ENCODE results near the gene C19orf33.

The C19orf33 gene

DNA sequence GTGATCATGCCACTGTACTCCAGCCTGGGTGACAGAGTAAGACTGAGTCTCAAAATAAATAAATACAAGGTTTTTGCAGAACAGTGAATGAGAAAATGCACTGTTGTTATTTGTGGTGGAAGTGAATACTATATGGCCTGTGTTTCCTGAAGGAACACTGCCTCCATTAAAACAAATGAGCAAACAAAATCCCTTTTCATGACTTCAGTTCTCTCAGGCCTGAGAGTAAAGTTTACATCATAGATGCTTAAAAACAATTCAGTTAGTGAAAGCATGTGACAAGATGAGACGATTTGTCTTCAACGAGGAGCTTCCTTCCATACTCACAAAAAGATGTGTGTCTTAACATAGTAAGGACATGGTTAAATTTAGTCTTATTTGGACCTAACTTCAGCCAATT, 25.3 kb upstream of the C19orf33 start:
- in situ Hi-C loops (cut with HindIII; ENCODE audit: low sequenced_read_pairs): no loop called here

GRCh38 chr19:38280030-38280921, 23.8 kb upstream of the C19orf33 start:
- in situ Hi-C loops (cut with HindIII; ENCODE audit: low sequenced_read_pairs): no loop called here

- in situ Hi-C loops (cut with HindIII; ENCODE audit: low sequenced_read_pairs): no loop called here
Observed at GRCh38 chr19:38281811-38282566, 22.1 kb upstream of the C19orf33 start.

GRCh38 chr19:38283271-38283670, 20.8 kb upstream of the C19orf33 start:
- in situ Hi-C loops (cut with HindIII; ENCODE audit: low sequenced_read_pairs): no loop called here

DNA sequence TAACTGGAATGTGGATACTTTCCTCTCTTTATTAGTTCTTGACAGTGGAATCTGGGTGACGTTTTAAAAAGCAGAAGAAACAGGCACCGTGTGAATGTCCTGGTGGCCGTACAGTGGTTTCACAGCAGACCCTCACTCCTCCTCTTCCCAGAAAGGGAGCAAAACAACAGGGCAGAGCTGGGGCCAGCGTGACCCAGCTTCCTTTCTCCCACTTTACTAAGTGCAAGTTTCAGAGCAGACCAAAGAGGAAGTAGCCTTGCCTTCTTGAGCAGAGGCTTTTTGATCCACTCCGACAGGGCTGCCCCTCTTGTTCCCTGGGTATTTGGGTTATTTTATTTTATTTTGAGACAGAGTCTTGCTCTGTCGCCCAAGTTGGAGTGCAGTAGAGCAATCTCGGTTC, 19.6 kb upstream of the C19orf33 start:
- in situ Hi-C loops (cut with HindIII; ENCODE audit: low sequenced_read_pairs): no loop called here

DNA sequence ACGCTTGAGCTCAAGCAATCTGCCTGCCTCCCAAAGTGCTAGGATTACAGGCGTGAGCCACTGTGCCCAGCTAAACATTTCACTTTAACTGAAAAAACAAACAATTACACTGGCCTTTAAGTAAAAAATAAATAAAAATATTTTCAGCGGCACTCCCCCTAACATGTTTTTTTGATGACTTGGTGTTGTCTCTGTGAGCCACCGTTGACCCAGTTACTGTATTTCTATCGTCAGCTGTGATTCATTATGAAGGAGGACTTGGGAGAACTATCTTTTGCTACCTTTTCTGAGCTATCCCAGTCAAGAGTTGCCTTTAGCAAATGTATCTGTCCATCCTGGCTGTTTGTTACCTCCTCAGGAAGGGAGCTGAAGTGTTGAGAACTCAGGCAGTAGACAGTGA, 18.5 kb upstream of the C19orf33 start:
- in situ Hi-C loops (cut with HindIII; ENCODE audit: low sequenced_read_pairs): no loop called here

- in situ Hi-C loops (cut with HindIII; ENCODE audit: low sequenced_read_pairs): no loop called here
Observed at GRCh38 chr19:38287604-38288003, 16.4 kb upstream of the C19orf33 start.

GRCh38 chr19:38288123-38288855, 15.8 kb upstream of the C19orf33 start:
- in situ Hi-C loops (cut with HindIII; ENCODE audit: low sequenced_read_pairs): no loop called here

DNA sequence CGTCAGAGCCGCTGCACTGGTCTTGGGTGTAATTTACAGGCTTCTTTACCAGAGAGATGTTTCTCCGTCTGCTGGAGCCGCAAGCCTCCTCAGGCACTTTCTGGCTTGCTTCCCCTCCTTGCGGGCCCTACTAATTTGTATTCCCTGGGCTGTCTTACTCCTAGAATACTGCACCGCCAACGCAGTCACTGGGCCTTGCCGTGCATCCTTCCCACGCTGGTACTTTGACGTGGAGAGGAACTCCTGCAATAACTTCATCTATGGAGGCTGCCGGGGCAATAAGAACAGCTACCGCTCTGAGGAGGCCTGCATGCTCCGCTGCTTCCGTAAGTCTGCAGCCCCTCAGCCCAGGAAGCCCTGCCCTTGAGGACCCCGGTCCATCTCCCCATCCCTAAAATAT, 14.1 kb upstream of the C19orf33 start:
- in situ Hi-C loops (cut with HindIII; ENCODE audit: low sequenced_read_pairs): no loop called here

- in situ Hi-C loops (cut with HindIII; ENCODE audit: low sequenced_read_pairs): no loop called here
Observed at GRCh38 chr19:38290631-38291147, 13.4 kb upstream of the C19orf33 start.

DNA sequence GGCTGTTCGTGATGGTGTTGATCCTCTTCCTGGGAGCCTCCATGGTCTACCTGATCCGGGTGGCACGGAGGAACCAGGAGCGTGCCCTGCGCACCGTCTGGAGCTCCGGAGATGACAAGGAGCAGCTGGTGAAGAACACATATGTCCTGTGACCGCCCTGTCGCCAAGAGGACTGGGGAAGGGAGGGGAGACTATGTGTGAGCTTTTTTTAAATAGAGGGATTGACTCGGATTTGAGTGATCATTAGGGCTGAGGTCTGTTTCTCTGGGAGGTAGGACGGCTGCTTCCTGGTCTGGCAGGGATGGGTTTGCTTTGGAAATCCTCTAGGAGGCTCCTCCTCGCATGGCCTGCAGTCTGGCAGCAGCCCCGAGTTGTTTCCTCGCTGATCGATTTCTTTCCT, 12.2 kb upstream of the C19orf33 start:
- in situ Hi-C loops (cut with HindIII; ENCODE audit: low sequenced_read_pairs): no loop called here

- in situ Hi-C loops (cut with HindIII; ENCODE audit: low sequenced_read_pairs): no loop called here
Observed at GRCh38 chr19:38293281-38293680, 10.8 kb upstream of the C19orf33 start.

DNA sequence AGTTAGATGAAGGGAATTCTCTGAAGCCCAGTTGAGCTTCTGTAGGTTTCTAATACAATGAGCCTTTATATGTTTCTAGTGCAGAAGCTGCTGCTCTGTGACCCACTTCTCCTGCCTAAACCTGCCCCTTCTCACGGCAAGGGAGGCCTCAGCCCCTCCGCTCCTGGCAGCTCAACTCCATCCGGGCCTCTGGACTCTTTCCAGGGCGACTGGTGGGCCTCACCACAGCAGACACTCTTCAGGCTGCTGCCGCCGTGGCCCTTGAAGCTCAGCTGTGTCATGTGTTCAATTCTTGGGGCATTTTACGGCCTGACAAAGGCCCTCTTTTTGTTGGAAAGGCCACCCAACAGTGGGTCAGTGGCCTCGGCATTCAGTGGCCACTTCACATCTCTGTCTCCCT, 10.0 kb upstream of the C19orf33 start:
- in situ Hi-C loops (cut with HindIII; ENCODE audit: low sequenced_read_pairs): no loop called here

DNA sequence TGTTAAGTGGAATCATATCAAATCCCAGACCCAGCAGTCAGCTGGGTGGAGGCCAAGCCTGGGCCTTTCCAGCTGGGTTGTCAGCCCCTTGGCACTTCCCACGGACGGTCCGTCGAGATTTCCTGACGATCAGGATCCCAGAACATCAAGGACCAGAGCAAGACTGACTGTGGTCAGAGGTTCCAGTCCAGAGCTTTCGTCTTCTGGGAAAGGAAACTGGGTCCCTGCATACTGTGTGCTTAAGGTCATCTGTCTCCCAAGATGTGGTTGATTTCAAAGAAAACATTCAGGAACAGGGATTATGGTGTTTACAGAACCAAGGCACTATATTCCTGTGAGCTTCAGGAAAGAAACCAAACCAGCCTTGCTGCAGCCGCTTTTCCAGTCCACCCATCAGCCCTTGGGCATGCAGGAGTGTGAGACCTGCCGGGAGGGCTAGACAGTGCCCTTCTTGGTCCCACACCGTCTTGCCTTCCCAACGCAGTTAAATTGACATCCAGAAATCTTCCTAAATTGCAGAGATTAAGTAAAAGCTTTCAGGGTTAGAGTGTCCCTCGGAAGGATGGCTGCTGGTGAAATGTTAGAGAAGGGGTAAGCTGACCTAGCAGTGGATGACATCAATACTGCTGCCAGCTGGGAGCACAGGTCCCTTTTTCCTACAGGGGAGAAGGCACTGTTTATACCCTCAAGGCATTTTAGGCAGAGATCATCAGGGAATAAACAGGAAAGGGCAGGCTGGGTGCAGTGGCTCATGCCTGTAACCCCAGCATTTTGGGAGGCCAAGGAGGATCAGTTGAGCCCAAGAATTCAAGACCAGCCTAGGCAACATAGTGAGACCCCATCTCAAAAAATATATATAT, 5.0 kb upstream of the C19orf33 start:
- in situ Hi-C loops (cut with HindIII; ENCODE audit: low sequenced_read_pairs): no loop called here

- in situ Hi-C loops (cut with HindIII; ENCODE audit: low sequenced_read_pairs): no loop called here
Observed at GRCh38 chr19:38304352-38304865, 358 bp downstream of the C19orf33 start.

DNA sequence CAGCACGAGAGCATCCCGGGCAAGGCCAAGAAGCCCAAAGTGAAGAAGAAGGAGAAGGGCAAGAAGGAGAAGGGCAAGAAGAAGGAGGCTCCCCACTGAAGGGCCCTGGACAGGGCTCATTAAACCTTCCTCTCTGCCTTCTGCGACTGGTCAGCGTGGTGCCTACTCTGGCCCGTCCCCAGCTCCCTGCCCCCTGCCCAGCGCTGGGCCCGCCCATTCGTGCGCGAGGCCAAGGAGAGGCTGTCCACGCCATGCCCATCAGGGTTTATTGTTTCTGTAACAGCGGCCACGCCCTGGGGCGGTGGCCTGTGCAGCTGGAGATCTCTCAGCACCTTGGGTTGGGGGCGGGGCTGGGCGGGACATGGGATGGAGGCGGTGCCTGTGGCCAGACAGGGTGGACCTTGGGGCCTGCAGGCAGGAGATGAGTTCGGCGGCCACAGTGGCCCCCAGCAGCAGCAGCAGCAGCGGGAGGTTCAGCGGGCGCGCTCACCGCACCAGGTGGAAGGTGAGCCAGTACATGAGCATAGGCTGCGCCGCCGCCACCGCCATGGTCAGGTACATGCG, 897 bp downstream of the C19orf33 start:
- in situ Hi-C loops (cut with HindIII; ENCODE audit: low sequenced_read_pairs): no loop called here

DNA sequence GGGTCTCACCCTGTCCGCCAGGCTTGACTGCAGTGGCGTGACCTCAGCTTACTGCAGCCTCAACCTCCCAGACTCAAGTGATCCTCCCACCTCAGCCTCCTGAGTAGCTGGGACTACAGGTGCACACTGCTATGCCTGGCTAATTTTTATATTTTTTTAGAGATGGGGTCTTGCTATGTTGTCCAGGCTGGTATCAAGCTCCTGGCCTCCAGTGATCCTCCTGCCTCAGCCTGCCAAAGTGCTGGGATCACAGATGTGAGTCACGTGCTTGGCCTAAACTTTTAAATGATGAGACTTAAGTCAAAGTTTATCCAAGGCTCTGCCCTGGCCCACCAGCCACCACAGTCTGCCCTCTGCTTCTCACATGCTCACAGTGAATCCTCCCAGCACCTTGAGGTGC, 2.2 kb downstream of the C19orf33 start:
- in situ Hi-C loops (cut with HindIII; ENCODE audit: low sequenced_read_pairs): no loop called here

DNA sequence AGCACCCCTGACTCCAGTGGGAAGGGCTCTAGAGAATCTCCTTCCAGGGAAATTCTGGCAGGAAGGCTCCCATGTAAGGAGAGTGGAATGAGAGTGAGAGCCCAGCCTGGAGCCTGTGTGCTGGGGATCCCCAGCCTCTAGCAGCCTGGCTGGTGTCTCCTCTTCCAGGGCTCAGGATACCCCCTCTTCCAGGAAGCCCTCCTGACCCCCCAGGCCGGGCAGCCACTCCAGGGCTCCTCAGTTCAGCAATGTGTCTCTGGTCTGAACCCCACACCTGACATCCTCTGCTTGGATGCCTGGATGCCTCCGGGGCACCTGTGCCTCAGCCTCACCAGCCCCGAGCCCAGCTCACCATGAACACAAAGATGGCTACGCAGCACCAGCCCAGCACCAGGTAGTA, 3.0 kb downstream of the C19orf33 start:
- in situ Hi-C loops (cut with HindIII; ENCODE audit: low sequenced_read_pairs): no loop called here

DNA sequence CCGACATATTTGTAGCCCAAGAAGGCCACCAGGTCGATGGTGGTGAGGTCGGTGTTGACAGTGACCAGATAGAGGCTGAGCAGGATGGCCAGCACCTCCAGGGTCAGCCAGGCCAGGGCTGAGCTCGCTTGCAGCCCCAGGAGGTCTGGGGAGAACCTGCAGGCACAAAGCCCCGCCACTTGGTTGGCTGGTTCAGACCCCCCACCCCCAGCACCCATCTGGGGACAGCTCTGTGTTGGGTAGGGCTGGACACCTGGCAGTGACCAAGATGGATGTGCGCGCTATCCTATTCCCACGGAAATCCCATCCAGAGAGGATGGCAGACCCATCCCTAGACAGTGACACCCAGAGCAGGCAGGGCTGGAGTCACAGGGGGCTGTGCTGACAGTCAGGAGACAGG, 3.5 kb downstream of the C19orf33 start:
- in situ Hi-C loops (cut with HindIII; ENCODE audit: low sequenced_read_pairs): no loop called here

Data from DLD1 (cell line).